ENCODE data around the gene CES1.
"Not testable (repeated sequence)": the region's sequence is repeated elsewhere in the genome, so short reads cannot be mapped to it uniquely, and the experiment has no call there.

Gene CES1

GRCh38 chr16:55810451-55810961 lies 22.4 kb downstream of the CES1 start:
- Mint-ChIP-seq H3K9me3 (no peaks in the 10 kb centered on the region), H3K27ac (no peak overlapping the region), H3K27me3 (ENCODE audit: low read depth, poor library complexity) (peaks cover 5% of the 10 kb centered on the region), H3K4me1 (no peaks in the 10 kb centered on the region), H3K36me3 (ENCODE audit: low read depth) (no peaks in the 10 kb centered on the region), H3K4me3 (no peak overlapping the region)
- TF ChIP-seq CTCF (IDR thresholded peaks at IDR 0.05): no peak
- no peak for DNase-seq

- no peaks in the 10 kb centered on the region for H3K9me3 Mint-ChIP-seq
- no peaks in the 10 kb centered on the region for H3K4me1 Mint-ChIP-seq
- no peak overlapping the region for H3K27ac Mint-ChIP-seq
- H3K27me3 Mint-ChIP-seq (ENCODE audit: low read depth, poor library complexity): peaks cover 4% of the 10 kb centered on the region
- H3K36me3 Mint-ChIP-seq (ENCODE audit: low read depth): no peaks in the 10 kb centered on the region
- no peak overlapping the region for H3K4me3 Mint-ChIP-seq
- TF ChIP-seq CTCF (IDR thresholded peaks at IDR 0.05): no peak
- no peak for DNase-seq
Measured at GRCh38 chr16:55809851-55810250, 23.0 kb downstream of the CES1 start.

- H3K27me3 Mint-ChIP-seq (ENCODE audit: low read depth, poor library complexity): no peaks in the 10 kb centered on the region
- H3K36me3 Mint-ChIP-seq (ENCODE audit: low read depth): no peaks in the 10 kb centered on the region
- H3K27ac Mint-ChIP-seq: no peak overlapping the region
- DNase-seq: no peak
- TF ChIP-seq CTCF (IDR thresholded peaks at IDR 0.05): no peak
- no peaks in the 10 kb centered on the region for H3K4me1 Mint-ChIP-seq
- no peak overlapping the region for H3K4me3 Mint-ChIP-seq
- H3K9me3 Mint-ChIP-seq: no peaks in the 10 kb centered on the region
Measured at GRCh38 chr16:55809386-55809785, 23.5 kb downstream of the CES1 start.

- H3K27me3 Mint-ChIP-seq (ENCODE audit: low read depth, poor library complexity); H3K36me3 Mint-ChIP-seq (ENCODE audit: low read depth); H3K4me1 Mint-ChIP-seq; H3K27ac Mint-ChIP-seq; H3K9me3 Mint-ChIP-seq; H3K4me3 Mint-ChIP-seq; DNase-seq: not testable (repeated sequence)
Measured at GRCh38 chr16:55808286-55808685, 24.6 kb downstream of the CES1 start.

- not testable (repeated sequence) for H3K4me3 Mint-ChIP-seq; H3K9me3 Mint-ChIP-seq; H3K27me3 Mint-ChIP-seq (ENCODE audit: low read depth, poor library complexity); H3K36me3 Mint-ChIP-seq (ENCODE audit: low read depth); DNase-seq; H3K27ac Mint-ChIP-seq; H3K4me1 Mint-ChIP-seq
Measured at GRCh38 chr16:55805104-55805503, 27.8 kb downstream of the CES1 start.

GRCh38 chr16:55803681-55804080 lies 29.2 kb downstream of the CES1 start:
- not testable (repeated sequence) for H3K27me3 Mint-ChIP-seq (ENCODE audit: low read depth, poor library complexity); H3K36me3 Mint-ChIP-seq (ENCODE audit: low read depth); DNase-seq; H3K4me1 Mint-ChIP-seq; H3K4me3 Mint-ChIP-seq; H3K27ac Mint-ChIP-seq; H3K9me3 Mint-ChIP-seq

GRCh38 chr16:55792934-55793374 lies 39.9 kb downstream of the CES1 start:
- H3K27ac Mint-ChIP-seq; H3K9me3 Mint-ChIP-seq; H3K4me3 Mint-ChIP-seq; H3K27me3 Mint-ChIP-seq (ENCODE audit: low read depth, poor library complexity); DNase-seq; H3K4me1 Mint-ChIP-seq; H3K36me3 Mint-ChIP-seq (ENCODE audit: low read depth): not testable (repeated sequence)

- not testable (repeated sequence) for H3K9me3 Mint-ChIP-seq; H3K4me1 Mint-ChIP-seq; H3K27ac Mint-ChIP-seq; H3K36me3 Mint-ChIP-seq (ENCODE audit: low read depth); H3K27me3 Mint-ChIP-seq (ENCODE audit: low read depth, poor library complexity); H3K4me3 Mint-ChIP-seq; DNase-seq
Measured at GRCh38 chr16:55791512-55791911, 41.4 kb downstream of the CES1 start.

- not testable (repeated sequence) for H3K4me3 Mint-ChIP-seq, DNase-seq
Measured at GRCh38 chr16:55790240-55790639, 42.7 kb downstream of the CES1 start.

GRCh38 chr16:55782793-55783091 lies 50.2 kb downstream of the CES1 start:
- H3K27ac Mint-ChIP-seq; H3K4me1 Mint-ChIP-seq; H3K36me3 Mint-ChIP-seq (ENCODE audit: low read depth); DNase-seq; H3K9me3 Mint-ChIP-seq; H3K4me3 Mint-ChIP-seq: not testable (repeated sequence)
- H3K27me3 Mint-ChIP-seq (ENCODE audit: low read depth, poor library complexity): peaks cover 15% of the 10 kb centered on the region

More at GRCh38 chr16:55790240-55790639, 42.7 kb downstream of the CES1 start:
- not testable (repeated sequence) for H3K9me3 Mint-ChIP-seq; H3K4me1 Mint-ChIP-seq; H3K27me3 Mint-ChIP-seq (ENCODE audit: low read depth, poor library complexity); H3K36me3 Mint-ChIP-seq (ENCODE audit: low read depth); H3K27ac Mint-ChIP-seq

GRCh38 chr16:55782091-55782792 lies 50.7 kb downstream of the CES1 start:
- not testable (repeated sequence) for H3K4me1 Mint-ChIP-seq; H3K27ac Mint-ChIP-seq; H3K36me3 Mint-ChIP-seq (ENCODE audit: low read depth); H3K9me3 Mint-ChIP-seq; H3K4me3 Mint-ChIP-seq; DNase-seq
- peaks cover 15% of the 10 kb centered on the region for H3K27me3 Mint-ChIP-seq (ENCODE audit: low read depth, poor library complexity)

GRCh38 chr16:55781456-55781855 lies 51.4 kb downstream of the CES1 start:
- not testable (repeated sequence) for H3K27ac Mint-ChIP-seq; H3K9me3 Mint-ChIP-seq; H3K4me1 Mint-ChIP-seq; DNase-seq; H3K4me3 Mint-ChIP-seq; H3K36me3 Mint-ChIP-seq (ENCODE audit: low read depth)
- peaks cover 15% of the 10 kb centered on the region for H3K27me3 Mint-ChIP-seq (ENCODE audit: low read depth, poor library complexity)

Data from nephron progenitor cell (in vitro differentiated cells).